ENCODE results near the gene LSM3. TPM values are rescaled to one million over a fixed set of nuclear protein-coding genes. Genes with fewer than 3 reads are reported as not detected.

The LSM3 gene
- total RNA-seq, 1 experiment from 2014 or later = 10.2 TPM

- Mint-ChIP-seq H3K9me3 (ENCODE audit: unreplicated experiment) (no peaks in the 10 kb centered on the region), H3K36me3 (ENCODE audit: insufficient read depth, unreplicated experiment) (peaks cover 70% of the 10 kb centered on the region), H3K4me1 (ENCODE audit: insufficient read depth, unreplicated experiment) (peaks cover 35% of the 10 kb centered on the region), H3K27me3 (ENCODE audit: insufficient read depth, unreplicated experiment) (no peaks in the 10 kb centered on the region), H3K27ac (ENCODE audit: low read depth, unreplicated experiment) (peak overlapping the region; percentile 99), H3K4me3 (ENCODE audit: unreplicated experiment) (no peak overlapping the region)
- DNase-seq (ENCODE audit: unreplicated experiment) = no peak
- ChIA-PET CTCF (interaction anchor here (0.6 to 1.9 kb wide), 2 partner anchors 18 to 25 kb away, joined by 6 read pairs; no protein-coding TSS in a partner anchor), POLR2A (interaction anchor here (1.0 to 11.5 kb wide), 5 partner anchors 9 to 30 kb away, joined by 3 to 294 read pairs (median 42); partner anchors contain the start of genes CHCHD4, LSM3, TMEM43 and XPC)
- TF ChIP-seq CTCF (IDR thresholded peaks at IDR 0.05; ENCODE audit: unreplicated experiment) = no peak
- no TSS peak for BruUV-seq (replicated peaks)
- intact Hi-C loops (cut with micrococcal nuclease) = no loop called here
Observed at GRCh38 chr3:14146381-14147065, 32.1 kb upstream of the LSM3 start.

- no peak overlapping the region for H3K4me3 Mint-ChIP-seq (ENCODE audit: unreplicated experiment)
- peak overlapping the region; percentile 99 for H3K27ac Mint-ChIP-seq (ENCODE audit: low read depth, unreplicated experiment)
- ChIA-PET CTCF (no interaction called here), POLR2A (interaction anchor here (1.0 to 11.5 kb wide), 4 partner anchors 8 to 30 kb away, joined by 3 to 294 read pairs (median 66); partner anchors contain the start of genes CHCHD4, LSM3, TMEM43 and XPC)
- no peak for DNase-seq (ENCODE audit: unreplicated experiment)
- peaks cover 70% of the 10 kb centered on the region for H3K36me3 Mint-ChIP-seq (ENCODE audit: insufficient read depth, unreplicated experiment)
- BruUV-seq (replicated peaks) = no TSS peak
- no peak for TF ChIP-seq CTCF (IDR thresholded peaks at IDR 0.05; ENCODE audit: unreplicated experiment)
- intact Hi-C loops (cut with micrococcal nuclease) = no loop called here
- H3K27me3 Mint-ChIP-seq (ENCODE audit: insufficient read depth, unreplicated experiment) = no peaks in the 10 kb centered on the region
- no peaks in the 10 kb centered on the region for H3K9me3 Mint-ChIP-seq (ENCODE audit: unreplicated experiment)
- peaks cover 29% of the 10 kb centered on the region for H3K4me1 Mint-ChIP-seq (ENCODE audit: insufficient read depth, unreplicated experiment)
Observed at GRCh38 chr3:14147066-14147435, 31.6 kb upstream of the LSM3 start.

- Mint-ChIP-seq H3K4me3 (ENCODE audit: unreplicated experiment) (no peak overlapping the region), H3K9me3 (ENCODE audit: unreplicated experiment) (no peaks in the 10 kb centered on the region), H3K27me3 (ENCODE audit: insufficient read depth, unreplicated experiment) (no peaks in the 10 kb centered on the region), H3K27ac (ENCODE audit: low read depth, unreplicated experiment) (peak overlapping the region; percentile 99), H3K36me3 (ENCODE audit: insufficient read depth, unreplicated experiment) (peaks cover 70% of the 10 kb centered on the region), H3K4me1 (ENCODE audit: insufficient read depth, unreplicated experiment) (peaks cover 25% of the 10 kb centered on the region)
- DNase-seq (ENCODE audit: unreplicated experiment) = no peak
- CTCF ChIA-PET = interaction anchor here (1.5 kb wide), 1 partner anchor 28 kb away, joined by 5 read pairs; no protein-coding TSS in a partner anchor
- intact Hi-C loops (cut with micrococcal nuclease) = no loop called here
- POLR2A ChIA-PET = interaction anchor here (1.5 to 11.5 kb wide), 5 partner anchors 11 to 28 kb away, joined by 3 to 294 read pairs (median 33); partner anchors contain the start of genes CHCHD4 and TMEM43
- BruUV-seq (replicated peaks) = no TSS peak
- no peak for TF ChIP-seq CTCF (IDR thresholded peaks at IDR 0.05; ENCODE audit: unreplicated experiment)
Observed at GRCh38 chr3:14147617-14148016, 31.0 kb upstream of the LSM3 start.

DNA sequence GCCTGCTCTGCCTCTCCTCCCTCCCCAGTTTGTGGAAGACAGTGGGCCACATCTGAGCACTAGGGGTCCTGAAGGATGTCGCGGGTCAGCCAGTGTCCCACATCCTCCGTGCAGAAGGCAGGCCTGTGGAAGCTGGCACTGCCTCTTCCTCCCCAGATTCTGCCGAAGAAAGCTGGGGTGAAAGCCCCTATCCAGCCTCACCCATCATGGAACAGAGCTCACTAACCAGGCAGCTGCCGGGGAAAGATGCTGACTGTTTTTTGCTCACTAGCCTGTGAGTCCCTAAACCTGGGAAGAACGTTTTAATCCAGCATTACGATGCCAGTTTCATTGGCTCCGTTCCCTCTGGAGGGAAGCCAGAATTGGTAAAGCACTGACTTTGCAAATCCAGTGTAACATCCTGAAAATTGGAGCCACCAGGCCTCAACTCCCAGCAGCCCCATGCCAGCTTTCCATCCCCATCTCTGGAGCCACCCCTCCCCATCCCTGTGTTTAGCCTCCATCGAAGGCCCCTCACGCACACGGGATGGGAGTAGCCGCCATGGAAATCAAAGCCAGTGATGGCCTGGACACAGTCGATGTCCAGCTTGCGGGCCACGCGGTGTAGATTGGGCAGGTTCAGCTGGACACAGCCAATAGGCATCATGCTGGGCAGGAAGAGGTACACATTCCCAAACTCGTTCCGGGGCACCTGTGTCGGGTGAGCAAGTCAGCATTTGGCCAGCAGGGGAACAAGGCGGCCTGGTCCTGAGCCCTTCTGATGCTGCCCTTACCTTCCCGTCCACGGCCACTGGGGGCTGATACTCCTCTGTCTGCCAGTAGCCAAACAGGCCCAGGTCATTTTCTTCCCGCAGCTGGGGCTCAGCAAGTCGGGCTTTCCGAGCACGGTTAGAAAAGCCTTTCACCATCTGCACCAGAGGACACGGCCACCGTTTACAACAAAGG lies 30.3 kb upstream of the LSM3 start:
- CTCF ChIA-PET = interaction anchor here (1.5 to 2.3 kb wide), 2 partner anchors 22 to 27 kb away, joined by 5 read pairs; no protein-coding TSS in a partner anchor
- Mint-ChIP-seq H3K4me3 (ENCODE audit: unreplicated experiment) (no peak overlapping the region), H3K27ac (ENCODE audit: low read depth, unreplicated experiment) (peak overlapping the region; percentile 99), H3K9me3 (ENCODE audit: unreplicated experiment) (no peaks in the 10 kb centered on the region), H3K27me3 (ENCODE audit: insufficient read depth, unreplicated experiment) (no peaks in the 10 kb centered on the region), H3K36me3 (ENCODE audit: insufficient read depth, unreplicated experiment) (peaks cover 73% of the 10 kb centered on the region), H3K4me1 (ENCODE audit: insufficient read depth, unreplicated experiment) (peaks cover 20% of the 10 kb centered on the region)
- intact Hi-C loops (cut with micrococcal nuclease) = no loop called here
- DNase-seq (ENCODE audit: unreplicated experiment) = no peak
- no peak for TF ChIP-seq CTCF (IDR thresholded peaks at IDR 0.05; ENCODE audit: unreplicated experiment)
- POLR2A ChIA-PET = interaction anchor here (1.5 to 6.8 kb wide), 4 partner anchors 22 to 30 kb away, joined by 3 to 33 read pairs (median 8); partner anchors contain the start of genes CHCHD4, LSM3, TMEM43 and XPC
- BruUV-seq (replicated peaks) = no TSS peak

All from MCF 10A (cell line).